Neural cell (in vitro differentiated cells): ENCODE measurements around the gene EYA2.

Experiments used
- EP300 ChIP-seq: fragments of 450-650 bp; conservative IDR thresholded peaks from 2 replicates; pipeline ENCODE4 v1.6.1; 2014; ENCODE audit warnings: antibody characterized with exemption, mild to moderate bottlenecking, moderate library complexity; ENCODE audit not compliant: poor library complexity, severe bottlenecking
- POLR2AphosphoS5 ChIP-seq: IDR thresholded peaks from 2 replicates; pipeline ENCODE4 v1.6.1; 2012
- TF ChIP-seq, protein P1 (sequence below): fragments of 450-650 bp; IDR thresholded peaks from 2 replicates; pipeline ENCODE4 v1.5.1; 2014; ENCODE audit warnings: antibody characterized with exemption, mild to moderate bottlenecking, moderate library complexity; ENCODE audit not compliant: poor library complexity, severe bottlenecking

DNA sequence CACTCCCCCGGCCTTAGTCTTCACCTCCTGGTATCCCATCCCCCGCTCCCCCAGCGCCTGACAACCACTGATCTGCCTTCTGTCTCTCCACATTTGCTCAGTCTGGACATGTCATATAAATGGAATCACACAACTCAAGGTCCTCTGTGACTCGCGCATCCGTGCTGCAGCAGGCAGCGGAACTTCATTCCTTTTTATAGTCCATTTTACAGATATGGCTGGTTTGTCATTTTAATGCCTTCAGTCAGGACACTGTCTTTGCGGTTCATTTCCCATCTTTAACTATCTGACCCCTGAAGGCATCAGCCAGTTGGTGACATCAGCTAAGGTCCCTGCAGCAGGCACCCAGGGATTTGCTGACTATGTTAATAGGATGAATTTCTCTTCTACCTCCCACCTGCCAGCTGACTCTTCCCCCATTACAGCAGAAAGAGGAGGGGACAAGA lies 336.2 kb downstream of the EYA2 start:
- no peak for TF ChIP-seq POLR2AphosphoS5
- TF ChIP-seq EP300 = no peak
- TF ChIP-seq, protein P1, sequence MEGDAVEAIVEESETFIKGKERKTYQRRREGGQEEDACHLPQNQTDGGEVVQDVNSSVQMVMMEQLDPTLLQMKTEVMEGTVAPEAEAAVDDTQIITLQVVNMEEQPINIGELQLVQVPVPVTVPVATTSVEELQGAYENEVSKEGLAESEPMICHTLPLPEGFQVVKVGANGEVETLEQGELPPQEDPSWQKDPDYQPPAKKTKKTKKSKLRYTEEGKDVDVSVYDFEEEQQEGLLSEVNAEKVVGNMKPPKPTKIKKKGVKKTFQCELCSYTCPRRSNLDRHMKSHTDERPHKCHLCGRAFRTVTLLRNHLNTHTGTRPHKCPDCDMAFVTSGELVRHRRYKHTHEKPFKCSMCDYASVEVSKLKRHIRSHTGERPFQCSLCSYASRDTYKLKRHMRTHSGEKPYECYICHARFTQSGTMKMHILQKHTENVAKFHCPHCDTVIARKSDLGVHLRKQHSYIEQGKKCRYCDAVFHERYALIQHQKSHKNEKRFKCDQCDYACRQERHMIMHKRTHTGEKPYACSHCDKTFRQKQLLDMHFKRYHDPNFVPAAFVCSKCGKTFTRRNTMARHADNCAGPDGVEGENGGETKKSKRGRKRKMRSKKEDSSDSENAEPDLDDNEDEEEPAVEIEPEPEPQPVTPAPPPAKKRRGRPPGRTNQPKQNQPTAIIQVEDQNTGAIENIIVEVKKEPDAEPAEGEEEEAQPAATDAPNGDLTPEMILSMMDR = no peak
